ENCODE results near the gene AFG3L2.

GRCh38 chr18:12393510-12393909, 16.5 kb upstream of the AFG3L2 start:
- TF ChIP-seq EZH2 (IDR thresholded peaks at IDR 0.05; ENCODE audit: insufficient read depth, low read length) (no peak), CTCF (IDR thresholded peaks at IDR 0.05; ENCODE audit: insufficient read depth, low read depth, low read length) (no peak)

Measured in astrocyte (in vitro differentiated cells and primary cell).